MCF 10A (cell line): ENCODE measurements around the gene KRTAP12-1. TPM values are rescaled to one million over a fixed set of nuclear protein-coding genes. Genes with fewer than 3 reads are reported as not detected.

Source experiments
- BruUV-seq: library from RNA; stranded (reverse); fragments of 400-500 nt; replicated peaks from 2 replicates; lab custom pipeline; 2021; lab: Mats Ljungman, UMichigan
- CTCF ChIA-PET: fragments of 300-600 bp; sonication (Branson Sonifier 250); formaldehyde crosslinking; extraction: SDS; loops from one replicate; lab custom pipeline; 2021; ENCODE audit warnings: antibody characterized with exemption, inconsistent platforms; lab: Yijun Ruan, JAX
- POLR2A ChIA-PET: fragments of 300-600, 350-650 bp; sonication (Branson Sonifier 250); formaldehyde crosslinking; extraction: SDS; loops from one replicate; lab custom pipeline; 2020; ENCODE audit warnings: antibody characterized with exemption, inconsistent platforms; lab: Yijun Ruan, JAX
- DNase-seq: peaks from one replicate; pipeline ENCODE4 v3.0.0-alpha.2; 2018; ENCODE audit not compliant: unreplicated experiment
- H3K27ac Mint-ChIP-seq: one replicate; pipeline ENCODE4 v1.8.0; 2022; ENCODE audit warnings: mild to moderate bottlenecking, low read depth, mixed read lengths; ENCODE audit not compliant: unreplicated experiment
- H3K27me3 Mint-ChIP-seq: one replicate; pipeline ENCODE4 v1.8.0; 2022; ENCODE audit warnings: mixed read lengths; ENCODE audit not compliant: insufficient read depth, unreplicated experiment
- H3K36me3 Mint-ChIP-seq: one replicate; pipeline ENCODE4 v1.8.0; 2022; ENCODE audit warnings: mild to moderate bottlenecking, moderate library complexity, mixed read lengths; ENCODE audit not compliant: insufficient read depth, unreplicated experiment
- H3K4me1 Mint-ChIP-seq: one replicate; pipeline ENCODE4 v1.8.0; 2022; ENCODE audit warnings: mixed read lengths; ENCODE audit not compliant: insufficient read depth, unreplicated experiment
- H3K4me3 Mint-ChIP-seq: one replicate; pipeline ENCODE4 v1.8.0; 2022; ENCODE audit warnings: mild to moderate bottlenecking, moderate library complexity, mixed read lengths; ENCODE audit not compliant: unreplicated experiment
- H3K9me3 Mint-ChIP-seq: one replicate; pipeline ENCODE4 v1.8.0; 2022; ENCODE audit warnings: mixed read lengths; ENCODE audit not compliant: unreplicated experiment
- intact Hi-C: fragments of 100-400 bp; cut with micrococcal nuclease; formaldehyde crosslinking; loops from 2 replicates; pipeline ENCODE4 v1.14.1; 2022
- total RNA-seq: library from RNA; stranded (reverse); gene quantifications from 2 replicates; pipeline ENCODE4 v1.2.3, GENCODE V29; 2022
- TF ChIP-seq, protein P1 (sequence below): fragments of 200-600 bp; IDR thresholded peaks from one replicate; pipeline ENCODE4 v1.8.0; 2022; ENCODE audit warnings: antibody characterized with exemption, mild to moderate bottlenecking; ENCODE audit not compliant: unreplicated experiment

KRTAP12-1 gene
- total RNA-seq, 1 experiment from 2014 or later = not detected

DNA sequence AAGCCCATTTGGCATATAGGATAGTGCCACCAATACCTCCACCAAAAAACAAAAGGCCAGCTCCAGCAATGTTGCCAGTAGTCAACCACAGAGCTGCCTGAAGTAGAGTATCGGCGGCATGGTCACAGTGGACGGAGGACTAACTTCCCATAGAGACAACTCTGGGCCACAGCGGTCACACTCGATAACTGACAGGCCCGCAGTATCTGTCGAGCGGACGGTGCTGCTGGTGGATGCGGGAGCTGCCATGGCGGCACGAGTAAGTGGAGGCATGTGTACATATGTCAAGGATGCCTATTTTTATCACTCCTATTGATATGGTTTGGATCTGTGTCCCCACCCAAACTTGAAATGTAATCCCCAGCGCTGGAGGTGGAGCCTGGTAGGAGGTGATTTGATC, 4.1 kb downstream of the KRTAP12-1 start:
- TF ChIP-seq, protein P1, sequence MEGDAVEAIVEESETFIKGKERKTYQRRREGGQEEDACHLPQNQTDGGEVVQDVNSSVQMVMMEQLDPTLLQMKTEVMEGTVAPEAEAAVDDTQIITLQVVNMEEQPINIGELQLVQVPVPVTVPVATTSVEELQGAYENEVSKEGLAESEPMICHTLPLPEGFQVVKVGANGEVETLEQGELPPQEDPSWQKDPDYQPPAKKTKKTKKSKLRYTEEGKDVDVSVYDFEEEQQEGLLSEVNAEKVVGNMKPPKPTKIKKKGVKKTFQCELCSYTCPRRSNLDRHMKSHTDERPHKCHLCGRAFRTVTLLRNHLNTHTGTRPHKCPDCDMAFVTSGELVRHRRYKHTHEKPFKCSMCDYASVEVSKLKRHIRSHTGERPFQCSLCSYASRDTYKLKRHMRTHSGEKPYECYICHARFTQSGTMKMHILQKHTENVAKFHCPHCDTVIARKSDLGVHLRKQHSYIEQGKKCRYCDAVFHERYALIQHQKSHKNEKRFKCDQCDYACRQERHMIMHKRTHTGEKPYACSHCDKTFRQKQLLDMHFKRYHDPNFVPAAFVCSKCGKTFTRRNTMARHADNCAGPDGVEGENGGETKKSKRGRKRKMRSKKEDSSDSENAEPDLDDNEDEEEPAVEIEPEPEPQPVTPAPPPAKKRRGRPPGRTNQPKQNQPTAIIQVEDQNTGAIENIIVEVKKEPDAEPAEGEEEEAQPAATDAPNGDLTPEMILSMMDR = no peak
- no peaks in the 10 kb centered on the region for H3K36me3 Mint-ChIP-seq
- CTCF ChIA-PET = no interaction called here
- no TSS peak for BruUV-seq
- H3K4me1 Mint-ChIP-seq = no peaks in the 10 kb centered on the region
- POLR2A ChIA-PET = interaction anchor here (1.3 kb wide), 1 partner anchor 32 kb away, joined by 3 read pairs; no protein-coding TSS in a partner anchor
- H3K27ac Mint-ChIP-seq = no peak overlapping the region
- DNase-seq = no peak
- intact Hi-C loops = no loop called here
- H3K4me3 Mint-ChIP-seq = no peak overlapping the region
- H3K9me3 Mint-ChIP-seq = peaks cover 9% of the 10 kb centered on the region
- H3K27me3 Mint-ChIP-seq = peaks cover 93% of the 10 kb centered on the region

DNA sequence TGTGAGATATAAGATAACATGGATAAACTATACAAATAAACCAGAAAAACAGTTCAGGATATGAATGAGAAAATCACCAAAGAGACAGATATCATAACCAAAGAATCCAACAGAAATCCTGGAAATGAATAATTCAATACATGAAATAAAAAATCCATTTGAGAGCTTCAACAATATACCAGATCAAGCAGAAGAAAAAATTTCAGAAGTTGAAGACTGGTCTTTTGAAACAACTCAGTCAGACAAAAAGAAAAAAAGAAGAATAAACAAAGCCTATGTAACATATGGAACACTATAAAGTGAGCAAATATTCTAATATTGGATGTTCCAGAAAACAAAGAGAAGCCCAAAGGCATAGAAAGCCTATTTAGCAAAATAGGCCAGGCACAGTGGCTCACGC, 10.1 kb downstream of the KRTAP12-1 start:
- Mint-ChIP-seq H3K36me3 (no peaks in the 10 kb centered on the region), H3K4me3 (no peak overlapping the region), H3K27ac (no peak overlapping the region), H3K27me3 (peaks cover 73% of the 10 kb centered on the region), H3K4me1 (peaks cover 4% of the 10 kb centered on the region), H3K9me3 (peaks cover 20% of the 10 kb centered on the region)
- TF ChIP-seq, protein P1 = no peak
- intact Hi-C loops = no loop called here
- ChIA-PET POLR2A (no interaction called here), CTCF (no interaction called here)
- DNase-seq = no peak
- no TSS peak for BruUV-seq

DNA sequence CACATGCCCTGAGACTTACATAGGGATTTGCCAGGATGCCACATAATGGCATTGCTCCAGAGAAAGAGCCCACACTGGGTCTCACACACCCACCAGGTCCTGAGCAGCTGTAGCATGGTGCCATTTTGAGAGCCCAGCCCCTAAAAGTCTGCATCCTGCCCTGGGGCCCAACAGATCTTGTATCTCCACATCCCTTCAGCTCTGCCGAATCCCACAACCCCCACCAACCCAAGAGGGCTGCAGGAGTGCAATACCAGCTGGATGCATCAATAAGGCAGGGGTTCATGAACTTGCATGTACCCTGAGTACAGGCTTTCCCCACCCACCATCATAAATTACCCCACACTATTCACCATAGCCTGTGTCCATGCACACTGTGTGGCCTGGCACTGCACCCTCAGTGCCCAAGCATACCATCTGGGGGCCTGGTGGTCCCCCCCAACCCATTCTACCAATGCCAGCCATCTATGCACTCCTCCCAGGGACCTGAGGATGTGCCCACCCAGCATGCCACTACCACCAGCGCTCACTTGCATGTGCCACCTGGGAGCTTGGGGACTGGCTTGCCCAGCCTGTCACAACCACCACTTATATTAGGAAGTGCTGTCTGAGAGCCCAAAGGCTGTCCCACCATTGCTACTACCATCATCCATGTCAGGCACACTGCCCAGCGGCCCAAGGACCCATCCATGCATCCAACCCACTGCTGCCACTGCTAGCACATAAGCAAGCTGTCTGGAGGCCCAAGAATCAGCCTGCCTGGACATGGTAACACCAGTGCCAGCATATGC, 11.1 kb downstream of the KRTAP12-1 start:
- no peak for DNase-seq
- Mint-ChIP-seq H3K9me3 (peaks cover 20% of the 10 kb centered on the region), H3K27ac (no peak overlapping the region), H3K27me3 (peaks cover 62% of the 10 kb centered on the region), H3K36me3 (no peaks in the 10 kb centered on the region), H3K4me3 (no peak overlapping the region), H3K4me1 (peaks cover 14% of the 10 kb centered on the region)
- CTCF ChIA-PET = interaction anchor here (0.6 kb wide), 1 partner anchor 577 kb away, joined by 4 read pairs; no protein-coding TSS in a partner anchor
- BruUV-seq = no TSS peak
- TF ChIP-seq, protein P1 = no peak
- intact Hi-C loops = no loop called here
- POLR2A ChIA-PET = no interaction called here

GRCh38 chr21:44667612-44668011, 14.4 kb downstream of the KRTAP12-1 start:
- Mint-ChIP-seq H3K27ac (no peak overlapping the region), H3K4me3 (no peak overlapping the region), H3K4me1 (peaks cover 14% of the 10 kb centered on the region), H3K9me3 (peaks cover 9% of the 10 kb centered on the region), H3K27me3 (peaks cover 40% of the 10 kb centered on the region), H3K36me3 (no peaks in the 10 kb centered on the region)
- ChIA-PET CTCF (interaction anchor here (0.6 kb wide), 1 partner anchor 48 kb away, joined by 3 read pairs; no protein-coding TSS in a partner anchor), POLR2A (interaction anchor here (1.4 kb wide), 1 partner anchor 187 kb away, joined by 4 read pairs; no protein-coding TSS in a partner anchor)
- intact Hi-C loops = no loop called here
- no TSS peak for BruUV-seq
- DNase-seq = no peak
- TF ChIP-seq, protein P1 = no peak
